Upper lobe of left lung (tissue), 4 donors: ENCODE measurements around the gene CEP152.

Source experiments
- POLR2AphosphoS5 ChIP-seq, 2 donors: sonication (generic); formaldehyde crosslinking; IDR thresholded peaks; one replicate each; pipeline ENCODE4 v1.5.1; 2017; ENCODE audit warnings: antibody characterized with exemption in 2 of 2
- TF ChIP-seq, protein P1 (sequence below), 6 experiments: fragments of 450-650 bp in 4 of 6; fragments of 200-600 bp in 2 of 6; sonication (generic) in 2 of 6; IDR thresholded peaks; one replicate each; pipeline ENCODE4 v1.5.1; 2016 to 2019; ENCODE audit warnings: antibody characterized with exemption in 6 of 6

DNA sequence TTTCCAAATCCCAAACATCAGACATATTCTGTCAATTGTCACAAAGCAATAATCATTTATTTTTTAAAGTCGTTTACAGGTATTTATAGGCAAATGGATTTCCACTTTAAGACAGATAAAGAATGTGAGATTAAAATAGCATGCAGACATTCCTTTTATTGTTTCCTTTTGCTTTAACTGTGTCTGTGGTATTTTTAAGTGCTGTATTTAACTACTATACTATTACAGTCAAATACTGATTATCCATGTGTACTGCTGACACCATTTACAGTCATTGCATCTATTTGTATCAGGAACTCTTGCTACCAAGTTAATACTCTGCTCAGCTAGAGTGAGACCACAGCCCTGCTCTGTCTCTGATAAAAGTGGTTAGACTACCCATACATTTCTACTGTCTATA is 12.8 kb upstream of the CEP152 start:
- TF ChIP-seq, protein P1, sequence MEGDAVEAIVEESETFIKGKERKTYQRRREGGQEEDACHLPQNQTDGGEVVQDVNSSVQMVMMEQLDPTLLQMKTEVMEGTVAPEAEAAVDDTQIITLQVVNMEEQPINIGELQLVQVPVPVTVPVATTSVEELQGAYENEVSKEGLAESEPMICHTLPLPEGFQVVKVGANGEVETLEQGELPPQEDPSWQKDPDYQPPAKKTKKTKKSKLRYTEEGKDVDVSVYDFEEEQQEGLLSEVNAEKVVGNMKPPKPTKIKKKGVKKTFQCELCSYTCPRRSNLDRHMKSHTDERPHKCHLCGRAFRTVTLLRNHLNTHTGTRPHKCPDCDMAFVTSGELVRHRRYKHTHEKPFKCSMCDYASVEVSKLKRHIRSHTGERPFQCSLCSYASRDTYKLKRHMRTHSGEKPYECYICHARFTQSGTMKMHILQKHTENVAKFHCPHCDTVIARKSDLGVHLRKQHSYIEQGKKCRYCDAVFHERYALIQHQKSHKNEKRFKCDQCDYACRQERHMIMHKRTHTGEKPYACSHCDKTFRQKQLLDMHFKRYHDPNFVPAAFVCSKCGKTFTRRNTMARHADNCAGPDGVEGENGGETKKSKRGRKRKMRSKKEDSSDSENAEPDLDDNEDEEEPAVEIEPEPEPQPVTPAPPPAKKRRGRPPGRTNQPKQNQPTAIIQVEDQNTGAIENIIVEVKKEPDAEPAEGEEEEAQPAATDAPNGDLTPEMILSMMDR (IDR thresholded peaks at IDR 0.05), result no peak
- TF ChIP-seq POLR2AphosphoS5 (IDR thresholded peaks at IDR 0.05), result no peak
